Transverse colon (tissue), 4 donors: ENCODE results near the gene SEC22C. TPM values are rescaled to one million over a fixed set of nuclear protein-coding genes. Genes with fewer than 3 reads are reported as not detected.
"Not testable (repeated sequence)": the region's sequence is repeated elsewhere in the genome, so short reads cannot be mapped to it uniquely, and the experiment has no call there.

Experiments used
- DNase-seq: peaks from one replicate; pipeline ENCODE4 v3.0.0-alpha.2; 2019
- H3K27ac ChIP-seq, 4 donors: fragments of 200-600 bp; sonication (generic); 2 replicates each; pipeline ENCODE4 v1.5.1; 2016 to 2018; ENCODE audit warnings: inconsistent platforms in 4 of 4
- H3K27me3 ChIP-seq: fragments of 200-600 bp; sonication (generic); 2 replicates; pipeline ENCODE4 v1.5.1; 2017; ENCODE audit warnings: inconsistent platforms
- H3K36me3 ChIP-seq, 4 donors: fragments of 200-600 bp; sonication (generic); 2 replicates each; pipeline ENCODE4 v1.5.1; 2017 to 2019; ENCODE audit warnings: inconsistent platforms in 4 of 4
- H3K4me1 ChIP-seq, 4 donors: fragments of 200-600 bp; sonication (generic); 2 replicates each; pipeline ENCODE4 v1.5.1; 2017 to 2020; ENCODE audit warnings: inconsistent platforms in 4 of 4
- H3K4me3 ChIP-seq, 4 donors: fragments of 200-600 bp; sonication (generic); 1 replicate in 1 of 4; 2 replicates in 3 of 4; pipeline versions ENCODE4 v1.5.1 to v1.6.1; 2017 to 2019; ENCODE audit warnings: inconsistent platforms in 4 of 4
- H3K9me3 ChIP-seq, 2 donors: fragments of 200-600 bp; sonication (generic); 2 replicates each; pipeline ENCODE4 v1.5.1; 2017 to 2019; ENCODE audit warnings: inconsistent platforms in 2 of 2
- CTCF ChIP-seq, 5 experiments: fragments of 200-600 bp in 3 of 5; fragments of 450-650 bp in 2 of 5; sonication (generic) in 3 of 5; IDR thresholded peaks; 1 replicate in 2 of 5; 2 replicates in 3 of 5; pipeline ENCODE4 v1.5.1; 2016 to 2017; ENCODE audit warnings: antibody characterized with exemption in 5 of 5, inconsistent platforms in 3 of 5, mild to moderate bottlenecking in 2 of 5, moderate library complexity in 1 of 5
- EP300 ChIP-seq: sonication (generic); formaldehyde crosslinking; IDR thresholded peaks from one replicate; pipeline ENCODE4 v1.6.1; 2017; ENCODE audit warnings: antibody characterized with exemption, low read depth
- POLR2A ChIP-seq: fragments of 450-650 bp; IDR thresholded peaks from one replicate; pipeline ENCODE4 v1.6.1; 2016; ENCODE audit warnings: antibody characterized with exemption, mild to moderate bottlenecking, moderate library complexity
- POLR2AphosphoS5 ChIP-seq, 3 donors: sonication (generic); formaldehyde crosslinking; IDR thresholded peaks; one replicate each; pipeline ENCODE4 v1.6.1; 2016; ENCODE audit warnings: antibody characterized with exemption in 3 of 3
- WGBS, 2 donors: methylation state at CpG; one replicate each; pipeline ENCODE4 v1.1.5; 2018; ENCODE audit warnings: low coverage in 1 of 2; 5-methylcytosine and 5-hydroxymethylcytosine counted together
- in situ Hi-C, 4 donors: fragments of 200-750 bp; cut with MboI; loops; one replicate each; pipeline versions ENCODE4 v1.15.0 to v1.15.1; 2017; ENCODE audit warnings: low sequenced_read_pairs in 3 of 4, low pct_ligation_motif_present in 1 of 4, low pct_unique_long_range_greater_than_20kb in 1 of 4
- intact Hi-C: fragments of 100-400 bp; cut with DNase I; formaldehyde crosslinking; loops from one replicate; pipeline ENCODE4 v1.15.1; 2023; ENCODE audit warnings: low total_unique reads
- total RNA-seq, 4 donors: library from RNA; depleted of rRNA; stranded (reverse); fragments of >200 nt; gene quantifications; one replicate each; pipeline ENCODE4 v1.1.0, GENCODE V29; 2016

SEC22C gene
- total RNA-seq, 4 donors from 2014 or later = 22.7 to 66.3 (median 32.1) TPM

GRCh38 chr3:42589382-42590109, 7.8 kb upstream of the SEC22C start:
- 79 to 91% methylated on average over 5 to 19 of the region's 20 CpGs for WGBS, 2 donors
- H3K36me3 ChIP-seq = peaks cover 0 to 7% (median 0%) of the 10 kb centered on the region in 4 donors
- peak overlapping the region in 2 of 4 donors; percentile 65 to 90 for H3K4me3 ChIP-seq
- H3K4me1 ChIP-seq = peaks cover 5 to 23% (median 12%) of the 10 kb centered on the region in 4 donors
- in situ Hi-C loops (loop anchor here in 1 of 4 donors (25.0 kb wide), 1 partner anchor 173 kb away; the partner anchor contains the start of gene CCDC13), intact Hi-C loops (loop anchor here (10.0 kb wide), 1 partner anchor 155 kb away; no protein-coding TSS in a partner anchor)
- H3K27me3 ChIP-seq = no peaks in the 10 kb centered on the region
- TF ChIP-seq POLR2AphosphoS5 (IDR thresholded peaks at IDR 0.05) (no peak), POLR2A (no peak), EP300 (no peak), CTCF (IDR thresholded peaks at IDR 0.05) (no peak)
- no peak for DNase-seq
- no peaks in the 10 kb centered on the region for H3K9me3 ChIP-seq
- H3K27ac ChIP-seq = peak overlapping the region; percentile 87 to 93 (median 90)

- in situ Hi-C loops = loop anchor here in 1 of 4 donors (25.0 kb wide), 1 partner anchor 174 kb away; the partner anchor contains the start of gene CCDC13
- no peaks in the 10 kb centered on the region for H3K27me3 ChIP-seq
- DNase-seq = no peak
- no peak overlapping the region for H3K27ac ChIP-seq
- no peaks in the 10 kb centered on the region for H3K36me3 ChIP-seq
- WGBS, 2 donors = 89% methylated on average over 5 of the region's 5 CpGs; no CpG with 5 or more reads in 1 of the 2 donors
- intact Hi-C loops = loop anchor here (10.0 kb wide), 1 partner anchor 156 kb away; no protein-coding TSS in a partner anchor
- TF ChIP-seq POLR2A = no peak
- TF ChIP-seq CTCF (IDR thresholded peaks at IDR 0.05) = no peak
- TF ChIP-seq EP300 = no peak
- TF ChIP-seq POLR2AphosphoS5 (IDR thresholded peaks at IDR 0.05) = no peak
- no peak overlapping the region for H3K4me3 ChIP-seq
- H3K4me1 ChIP-seq = peaks cover 5 to 23% (median 12%) of the 10 kb centered on the region in 4 donors
- no peaks in the 10 kb centered on the region for H3K9me3 ChIP-seq
Observed at GRCh38 chr3:42588625-42589024, 6.9 kb upstream of the SEC22C start.

- in situ Hi-C loops (loop anchor here in 1 of 4 donors (25.0 kb wide), 1 partner anchor 180 kb away; the partner anchor contains the start of gene CCDC13), intact Hi-C loops (loop anchor here (10.0 kb wide), 1 partner anchor 162 kb away; no protein-coding TSS in a partner anchor)
- WGBS, 2 donors = 0 to 2% methylated on average over 1 to 3 of the region's 3 CpGs
- Histone ChIP-seq H3K4me3 (peak overlapping the region; percentile 64 to 80 (median 72)), H3K27ac (peak overlapping the region; percentile 84 to 93 (median 90)), H3K9me3 (no peaks in the 10 kb centered on the region), H3K4me1 (peaks cover 0 to 22% (median 8%) of the 10 kb centered on the region in 4 donors), H3K36me3 (no peaks in the 10 kb centered on the region), H3K27me3 (no peaks in the 10 kb centered on the region)
- no peak for DNase-seq
- TF ChIP-seq EP300 (no peak), POLR2AphosphoS5 (IDR thresholded peaks at IDR 0.05) (no peak), POLR2A (no peak), CTCF (IDR thresholded peaks at IDR 0.05) (no peak)
Observed at GRCh38 chr3:42582474-42583070, 805 bp upstream of the SEC22C start.

- peaks cover 0 to 22% (median 8%) of the 10 kb centered on the region in 4 donors for H3K4me1 ChIP-seq
- DNase-seq = no peak
- H3K36me3 ChIP-seq = no peaks in the 10 kb centered on the region
- H3K4me3 ChIP-seq = peak overlapping the region; percentile 64 to 80 (median 72)
- 1% methylated on average over 11 of the region's 11 CpGs; no CpG with 5 or more reads in 1 of the 2 donors for WGBS, 2 donors
- in situ Hi-C loops = loop anchor here in 1 of 4 donors (25.0 kb wide), 1 partner anchor 181 kb away; the partner anchor contains the start of gene CCDC13
- intact Hi-C loops = loop anchor here (10.0 kb wide), 1 partner anchor 163 kb away; no protein-coding TSS in a partner anchor
- H3K27ac ChIP-seq = peak overlapping the region; percentile 84 to 93 (median 90)
- TF ChIP-seq CTCF (IDR thresholded peaks at IDR 0.05) = no peak
- no peak for TF ChIP-seq POLR2A
- H3K27me3 ChIP-seq = no peaks in the 10 kb centered on the region
- H3K9me3 ChIP-seq = no peaks in the 10 kb centered on the region
Observed at GRCh38 chr3:42581400-42581708, 413 bp downstream of the SEC22C start.

- H3K27me3 ChIP-seq, H3K9me3 ChIP-seq, H3K36me3 ChIP-seq, H3K27ac ChIP-seq, H3K4me3 ChIP-seq, intact Hi-C loops, DNase-seq: not testable (repeated sequence)
- WGBS, 2 donors = 96 to 97% methylated on average over 3 to 4 of the region's 4 CpGs
- in situ Hi-C loops = loop anchor here in 2 of 4 donors (10.0 to 25.0 kb wide), 2 partner anchors 165 to 183 kb away; partner anchors contain the start of gene CCDC13 (in 1 of the 2)
- H3K4me1 ChIP-seq = peaks cover 0 to 22% (median 8%) of the 10 kb centered on the region in 4 donors
Observed at GRCh38 chr3:42579346-42579745, 2.4 kb downstream of the SEC22C start.
